Measurements from ENCODE around the gene PDZK1.

PDZK1 gene

GRCh38 chr1:145707183-145707867, at the start of gene PDZK1:
Gene PDZK1, minus strand, starts transcription at chr1:145707368. Its CDS starts 19,347 bp downstream, at chr1:145688021.
- H3K4me1 ChIP-seq (ENCODE audit: insufficient read depth, insufficient read length), result peaks cover 10% of the 10 kb centered on the region
- H3K9me3 ChIP-seq (ENCODE audit: insufficient read depth, low read length), result no peaks in the 10 kb centered on the region
- TF ChIP-seq YY1 (IDR thresholded peaks at IDR 0.05; ENCODE audit: insufficient read depth, insufficient read length), result no peak
- TF ChIP-seq SUZ12 (IDR thresholded peaks at IDR 0.05; ENCODE audit: extremely low read depth, insufficient read depth, insufficient read length), result no peak
- no peak for TF ChIP-seq ZNF274 (IDR thresholded peaks at IDR 0.05; ENCODE audit: low read depth, low read length)
- H3K27me3 ChIP-seq (ENCODE audit: insufficient read depth, insufficient read length), result no peaks in the 10 kb centered on the region
- H3K4me3 ChIP-seq (ENCODE audit: insufficient read length, low read depth), result no peak within 1 kb of the TSS
- no peaks in the 10 kb centered on the region for H3K36me3 ChIP-seq (ENCODE audit: insufficient read depth, insufficient read length, low read length)
- no peak for DNase-seq (ENCODE audit: low read depth, low spot score)
- no peak within 1 kb of the TSS for H3K9ac ChIP-seq (ENCODE audit: insufficient read length, low read depth)

DNA sequence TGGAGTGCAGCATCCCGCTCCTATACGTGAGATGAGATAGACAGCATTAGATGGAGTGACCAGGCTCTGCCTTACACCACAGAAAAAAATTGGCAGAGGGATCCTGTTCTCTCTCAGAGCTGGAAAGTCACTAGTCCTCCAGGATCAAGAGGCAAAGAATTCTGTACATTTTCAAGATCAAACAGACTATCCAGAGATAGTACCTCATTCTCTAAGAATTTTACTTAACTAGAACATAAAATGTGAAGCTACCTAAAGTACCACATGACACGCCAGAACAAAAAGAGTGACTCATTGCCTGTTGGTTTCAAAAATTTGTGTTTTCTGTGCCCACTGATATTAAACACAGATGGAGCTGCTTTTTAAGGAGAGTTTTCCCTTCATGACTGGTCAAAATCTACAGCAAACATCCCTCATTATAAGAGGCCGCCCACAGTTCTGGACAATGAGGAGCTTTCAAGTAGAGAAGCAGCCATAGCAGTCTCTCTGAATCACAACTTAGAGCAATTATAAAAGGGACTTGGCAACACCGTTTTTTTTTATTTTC, 44.4 kb upstream of the PDZK1 start:
- no peaks in the 10 kb centered on the region for H3K27me3 ChIP-seq (ENCODE audit: insufficient read depth, insufficient read length)
- peaks cover 49% of the 10 kb centered on the region for H3K36me3 ChIP-seq (ENCODE audit: insufficient read depth, insufficient read length, low read length)
- no peak overlapping the region for H3K4me3 ChIP-seq (ENCODE audit: insufficient read length, low read depth)
- no peak overlapping the region for H3K9ac ChIP-seq (ENCODE audit: insufficient read length, low read depth)
- no peaks in the 10 kb centered on the region for H3K9me3 ChIP-seq (ENCODE audit: insufficient read depth, low read length)
- TF ChIP-seq ZNF274 (IDR thresholded peaks at IDR 0.05; ENCODE audit: low read depth, low read length) (no peak), YY1 (IDR thresholded peaks at IDR 0.05; ENCODE audit: insufficient read depth, insufficient read length) (no peak), SUZ12 (IDR thresholded peaks at IDR 0.05; ENCODE audit: extremely low read depth, insufficient read depth, insufficient read length) (no peak)
- DNase-seq (ENCODE audit: low read depth, low spot score), result no peak
- no peaks in the 10 kb centered on the region for H3K4me1 ChIP-seq (ENCODE audit: insufficient read depth, insufficient read length)

DNA sequence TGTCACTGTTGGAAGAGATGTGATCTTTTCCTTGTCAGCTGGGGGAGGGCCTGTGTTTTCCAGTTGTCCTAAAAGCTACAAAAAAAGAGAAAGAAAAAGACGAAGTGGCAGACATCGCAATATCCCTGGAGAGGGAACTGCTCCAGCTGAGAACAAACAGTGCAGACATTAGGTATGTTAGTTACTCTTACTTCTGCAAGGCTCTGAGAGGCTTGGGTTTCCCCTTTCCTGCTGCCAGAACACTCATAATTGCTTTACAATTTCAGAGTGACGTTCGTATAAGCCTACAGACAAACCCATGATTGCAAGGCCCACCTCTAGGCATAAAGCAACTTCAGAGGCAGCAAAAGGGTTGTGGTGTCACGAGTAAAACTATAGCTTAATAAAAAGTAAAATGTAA, 43.3 kb upstream of the PDZK1 start:
- no peak for DNase-seq (ENCODE audit: low read depth, low spot score)
- no peak overlapping the region for H3K4me3 ChIP-seq (ENCODE audit: insufficient read length, low read depth)
- TF ChIP-seq YY1 (IDR thresholded peaks at IDR 0.05; ENCODE audit: insufficient read depth, insufficient read length) (no peak), SUZ12 (IDR thresholded peaks at IDR 0.05; ENCODE audit: extremely low read depth, insufficient read depth, insufficient read length) (no peak)
- H3K4me1 ChIP-seq (ENCODE audit: insufficient read depth, insufficient read length), result no peaks in the 10 kb centered on the region
- H3K9me3 ChIP-seq (ENCODE audit: insufficient read depth, low read length), result no peaks in the 10 kb centered on the region
- peaks cover 52% of the 10 kb centered on the region for H3K36me3 ChIP-seq (ENCODE audit: insufficient read depth, insufficient read length, low read length)
- H3K9ac ChIP-seq (ENCODE audit: insufficient read length, low read depth), result no peak overlapping the region
- H3K27me3 ChIP-seq (ENCODE audit: insufficient read depth, insufficient read length), result no peaks in the 10 kb centered on the region

- H3K9me3 ChIP-seq (ENCODE audit: insufficient read depth, low read length), result no peaks in the 10 kb centered on the region
- H3K36me3 ChIP-seq (ENCODE audit: insufficient read depth, insufficient read length, low read length), result peaks cover 62% of the 10 kb centered on the region
- TF ChIP-seq SUZ12 (IDR thresholded peaks at IDR 0.05; ENCODE audit: extremely low read depth, insufficient read depth, insufficient read length) (no peak), ZNF274 (IDR thresholded peaks at IDR 0.05; ENCODE audit: low read depth, low read length) (no peak), YY1 (IDR thresholded peaks at IDR 0.05; ENCODE audit: insufficient read depth, insufficient read length) (no peak)
- no peaks in the 10 kb centered on the region for H3K27me3 ChIP-seq (ENCODE audit: insufficient read depth, insufficient read length)
- DNase-seq (ENCODE audit: low read depth, low spot score), result no peak
- H3K9ac ChIP-seq (ENCODE audit: insufficient read length, low read depth), result no peak overlapping the region
- H3K4me3 ChIP-seq (ENCODE audit: insufficient read length, low read depth), result no peak overlapping the region
- H3K4me1 ChIP-seq (ENCODE audit: insufficient read depth, insufficient read length), result no peaks in the 10 kb centered on the region
Measured at GRCh38 chr1:145747398-145748247, 40.5 kb upstream of the PDZK1 start.

- Histone ChIP-seq H3K9ac (ENCODE audit: insufficient read length, low read depth) (no peak overlapping the region), H3K4me3 (ENCODE audit: insufficient read length, low read depth) (no peak overlapping the region), H3K4me1 (ENCODE audit: insufficient read depth, insufficient read length) (no peaks in the 10 kb centered on the region), H3K36me3 (ENCODE audit: insufficient read depth, insufficient read length, low read length) (peaks cover 30% of the 10 kb centered on the region), H3K27me3 (ENCODE audit: insufficient read depth, insufficient read length) (no peaks in the 10 kb centered on the region), H3K9me3 (ENCODE audit: insufficient read depth, low read length) (no peaks in the 10 kb centered on the region)
- TF ChIP-seq SUZ12 (IDR thresholded peaks at IDR 0.05; ENCODE audit: extremely low read depth, insufficient read depth, insufficient read length) (no peak), YY1 (IDR thresholded peaks at IDR 0.05; ENCODE audit: insufficient read depth, insufficient read length) (no peak), ZNF274 (IDR thresholded peaks at IDR 0.05; ENCODE audit: low read depth, low read length) (no peak)
- no peak for DNase-seq (ENCODE audit: low read depth, low spot score)
Measured at GRCh38 chr1:145740269-145740668, 33.1 kb upstream of the PDZK1 start.

DNA sequence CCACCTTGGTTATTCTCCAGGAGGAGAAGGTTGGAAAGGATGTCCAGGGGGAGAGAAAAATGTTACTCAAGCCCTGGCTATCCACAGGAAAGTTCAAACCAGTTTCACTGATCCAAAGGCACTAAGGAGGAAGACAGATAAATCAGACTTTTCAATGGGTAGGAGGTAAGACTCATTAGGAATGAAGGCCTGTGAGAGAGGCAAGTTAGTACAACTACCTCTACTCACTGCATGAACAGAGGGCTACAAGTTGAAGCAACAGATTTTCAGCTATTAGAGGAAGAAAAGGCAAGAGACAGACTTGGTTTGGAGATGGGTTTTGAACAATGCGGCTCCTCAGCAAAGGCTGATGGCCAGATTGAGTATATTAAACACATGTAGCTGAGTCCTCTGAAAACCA, 29.0 kb upstream of the PDZK1 start:
- no peak for DNase-seq (ENCODE audit: low read depth, low spot score)
- Histone ChIP-seq H3K4me1 (ENCODE audit: insufficient read depth, insufficient read length) (no peaks in the 10 kb centered on the region), H3K9me3 (ENCODE audit: insufficient read depth, low read length) (no peaks in the 10 kb centered on the region), H3K27me3 (ENCODE audit: insufficient read depth, insufficient read length) (no peaks in the 10 kb centered on the region), H3K9ac (ENCODE audit: insufficient read length, low read depth) (no peak overlapping the region), H3K36me3 (ENCODE audit: insufficient read depth, insufficient read length, low read length) (peaks cover 1% of the 10 kb centered on the region), H3K4me3 (ENCODE audit: insufficient read length, low read depth) (no peak overlapping the region)
- no peak for TF ChIP-seq SUZ12 (IDR thresholded peaks at IDR 0.05; ENCODE audit: extremely low read depth, insufficient read depth, insufficient read length)
- TF ChIP-seq ZNF274 (IDR thresholded peaks at IDR 0.05; ENCODE audit: low read depth, low read length), result no peak
- TF ChIP-seq YY1 (IDR thresholded peaks at IDR 0.05; ENCODE audit: insufficient read depth, insufficient read length), result no peak

- DNase-seq (ENCODE audit: low read depth, low spot score), result no peak
- Histone ChIP-seq H3K4me1 (ENCODE audit: insufficient read depth, insufficient read length) (no peaks in the 10 kb centered on the region), H3K27me3 (ENCODE audit: insufficient read depth, insufficient read length) (no peaks in the 10 kb centered on the region), H3K9me3 (ENCODE audit: insufficient read depth, low read length) (no peaks in the 10 kb centered on the region), H3K4me3 (ENCODE audit: insufficient read length, low read depth) (no peak overlapping the region), H3K36me3 (ENCODE audit: insufficient read depth, insufficient read length, low read length) (no peaks in the 10 kb centered on the region), H3K9ac (ENCODE audit: insufficient read length, low read depth) (no peak overlapping the region)
- TF ChIP-seq YY1 (IDR thresholded peaks at IDR 0.05; ENCODE audit: insufficient read depth, insufficient read length) (no peak), SUZ12 (IDR thresholded peaks at IDR 0.05; ENCODE audit: extremely low read depth, insufficient read depth, insufficient read length) (no peak), ZNF274 (IDR thresholded peaks at IDR 0.05; ENCODE audit: low read depth, low read length) (no peak)
Measured at GRCh38 chr1:145730900-145731299, 23.7 kb upstream of the PDZK1 start.
